ENCODE results near the gene SHISA3. TPM values are rescaled to one million over a fixed set of nuclear protein-coding genes. Genes with fewer than 3 reads are reported as not detected.
A peak's percentile ranks its signal among the peaks of the same experiment; 100 is the strongest.

The SHISA3 gene
- total and polyA plus RNA-seq, 12 donors: 1.5 to 19.0 (median 3.4) TPM

- TF ChIP-seq, protein P1, sequence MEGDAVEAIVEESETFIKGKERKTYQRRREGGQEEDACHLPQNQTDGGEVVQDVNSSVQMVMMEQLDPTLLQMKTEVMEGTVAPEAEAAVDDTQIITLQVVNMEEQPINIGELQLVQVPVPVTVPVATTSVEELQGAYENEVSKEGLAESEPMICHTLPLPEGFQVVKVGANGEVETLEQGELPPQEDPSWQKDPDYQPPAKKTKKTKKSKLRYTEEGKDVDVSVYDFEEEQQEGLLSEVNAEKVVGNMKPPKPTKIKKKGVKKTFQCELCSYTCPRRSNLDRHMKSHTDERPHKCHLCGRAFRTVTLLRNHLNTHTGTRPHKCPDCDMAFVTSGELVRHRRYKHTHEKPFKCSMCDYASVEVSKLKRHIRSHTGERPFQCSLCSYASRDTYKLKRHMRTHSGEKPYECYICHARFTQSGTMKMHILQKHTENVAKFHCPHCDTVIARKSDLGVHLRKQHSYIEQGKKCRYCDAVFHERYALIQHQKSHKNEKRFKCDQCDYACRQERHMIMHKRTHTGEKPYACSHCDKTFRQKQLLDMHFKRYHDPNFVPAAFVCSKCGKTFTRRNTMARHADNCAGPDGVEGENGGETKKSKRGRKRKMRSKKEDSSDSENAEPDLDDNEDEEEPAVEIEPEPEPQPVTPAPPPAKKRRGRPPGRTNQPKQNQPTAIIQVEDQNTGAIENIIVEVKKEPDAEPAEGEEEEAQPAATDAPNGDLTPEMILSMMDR (IDR thresholded peaks at IDR 0.05): no peak
- intact Hi-C loops (cut with DNase I): loop anchor here in 1 of 10 donors (10.0 kb wide), 1 partner anchor 105 kb away; no protein-coding TSS in a partner anchor
Measured at GRCh38 chr4:42399393-42399792, 2.1 kb downstream of the SHISA3 start.

DNA sequence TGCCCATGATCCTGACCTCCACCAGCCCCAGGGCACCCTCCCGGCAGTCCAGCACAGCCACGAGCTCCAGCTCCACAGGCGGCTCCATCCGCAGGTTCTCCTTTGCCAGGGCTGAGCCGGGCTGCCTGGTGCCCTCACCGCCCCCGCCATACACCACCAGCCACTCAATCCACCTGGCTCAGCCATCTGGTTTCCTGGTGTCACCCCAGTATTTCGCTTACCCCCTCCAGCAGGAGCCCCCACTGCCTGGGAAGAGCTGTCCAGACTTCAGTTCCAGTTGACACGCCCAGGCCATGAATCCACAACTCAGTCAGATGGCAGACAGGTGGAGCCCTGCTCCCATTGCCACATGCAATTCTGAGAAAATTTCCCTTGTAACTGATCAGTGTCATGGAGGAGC lies 3.9 kb downstream of the SHISA3 start:
- intact Hi-C loops (cut with DNase I): no loop called here
- Histone ChIP-seq H3K27me3 (peaks cover 0 to 63% (median 35%) of the 10 kb centered on the region in 7 donors), H3K4me1 (peaks cover 0 to 36% (median 28%) of the 10 kb centered on the region in 9 donors), H3K4me3 (no peak overlapping the region), H3K36me3 (no peaks in the 10 kb centered on the region), H3K27ac (no peak overlapping the region), H3K9me3 (no peaks in the 10 kb centered on the region)
- ATAC-seq (no peak), DNase-seq (no peak)
- TF ChIP-seq, protein P1 (IDR thresholded peaks at IDR 0.05): peak in 1 of 9 donors; percentile 31
- WGBS, 2 donors: 73 to 84% methylated on average over 9 of the region's 9 CpGs

More at GRCh38 chr4:42399393-42399792, 2.1 kb downstream of the SHISA3 start:
- H3K36me3 ChIP-seq: no peaks in the 10 kb centered on the region
- WGBS, 2 donors: 30 to 52% methylated on average over 10 of the region's 10 CpGs
- peaks cover 0 to 79% (median 41%) of the 10 kb centered on the region in 7 donors for H3K27me3 ChIP-seq
- H3K27ac ChIP-seq: no peak overlapping the region
- peaks cover 0 to 36% (median 28%) of the 10 kb centered on the region in 9 donors for H3K4me1 ChIP-seq
- DNase-seq: no peak
- H3K4me3 ChIP-seq: peak overlapping the region in 9 of 10 donors; percentile 47 to 80 (median 59)
- H3K9me3 ChIP-seq: no peaks in the 10 kb centered on the region
- peak in 3 of 8 donors; percentile 31 to 38 (median 34) for ATAC-seq

DNA sequence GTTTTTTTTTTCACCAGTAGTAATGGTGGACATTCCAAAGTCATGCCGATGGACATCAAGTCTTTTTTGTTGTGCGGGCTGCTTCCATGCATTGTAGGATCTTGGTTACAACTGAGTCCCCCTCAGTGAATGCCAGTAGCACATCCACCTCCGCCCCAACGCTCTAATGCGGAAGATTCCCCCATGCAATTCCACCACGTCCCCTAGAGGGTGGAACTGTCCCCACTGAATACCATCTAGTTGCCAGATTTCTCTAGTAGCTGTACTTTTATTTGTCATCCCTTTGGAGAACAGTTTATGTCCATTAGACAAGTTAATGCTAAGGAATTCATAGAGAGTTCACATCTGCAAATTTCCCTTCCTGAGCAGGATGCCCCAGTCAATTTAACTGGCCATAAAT lies 6.7 kb downstream of the SHISA3 start:
- Histone ChIP-seq H3K9me3 (no peaks in the 10 kb centered on the region), H3K4me3 (no peak overlapping the region), H3K36me3 (no peaks in the 10 kb centered on the region), H3K27ac (no peak overlapping the region), H3K4me1 (peaks cover 0 to 10% (median 2%) of the 10 kb centered on the region in 9 donors), H3K27me3 (peaks cover 0 to 35% (median 8%) of the 10 kb centered on the region in 7 donors)
- WGBS, 2 donors: 81 to 85% methylated on average over 6 of the region's 6 CpGs
- ATAC-seq (no peak), DNase-seq (no peak)
- intact Hi-C loops (cut with DNase I): no loop called here
- TF ChIP-seq, protein P1 (IDR thresholded peaks at IDR 0.05): no peak

DNA sequence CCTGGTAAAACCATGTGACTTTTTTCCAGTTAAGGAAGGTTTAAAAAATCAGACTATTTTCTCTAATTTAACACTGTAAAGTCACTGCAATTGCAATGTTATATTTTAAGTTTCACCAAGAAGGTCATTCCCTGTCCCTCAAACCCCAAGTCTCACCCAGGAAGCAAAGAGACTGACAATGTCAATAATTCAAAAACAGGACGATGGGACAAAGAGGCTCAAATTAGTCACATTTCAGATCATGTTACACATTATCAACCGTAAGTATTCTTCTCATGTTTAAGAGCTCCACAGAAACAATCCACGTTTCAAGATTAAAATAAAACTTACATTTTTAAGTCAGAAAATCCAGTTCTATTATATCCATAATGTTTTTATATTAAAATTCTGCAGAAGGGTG lies 13.2 kb downstream of the SHISA3 start:
- 83 to 89% methylated on average over 3 of the region's 3 CpGs for WGBS, 2 donors
- Histone ChIP-seq H3K9me3 (no peaks in the 10 kb centered on the region), H3K4me3 (no peak overlapping the region), H3K36me3 (peaks cover 0 to 12% (median 0%) of the 10 kb centered on the region in 9 donors), H3K27me3 (no peaks in the 10 kb centered on the region), H3K27ac (no peak overlapping the region), H3K4me1 (peaks cover 0 to 18% (median 5%) of the 10 kb centered on the region in 9 donors)
- ATAC-seq: no peak
- TF ChIP-seq, protein P1 (IDR thresholded peaks at IDR 0.05): no peak
- intact Hi-C loops (cut with DNase I): loop anchor here in 1 of 10 donors (5.0 kb wide), 1 partner anchor 78 kb away; no protein-coding TSS in a partner anchor
- DNase-seq: no peak

Measured in heart right ventricle (tissue), 16 donors.